Measurements from ENCODE around the gene KRT76. TPM values are rescaled to one million over a fixed set of nuclear protein-coding genes. Genes with fewer than 3 reads are reported as not detected.

The KRT76 gene
- total RNA-seq, 1 donor from 2014 or later, result not detected

DNA sequence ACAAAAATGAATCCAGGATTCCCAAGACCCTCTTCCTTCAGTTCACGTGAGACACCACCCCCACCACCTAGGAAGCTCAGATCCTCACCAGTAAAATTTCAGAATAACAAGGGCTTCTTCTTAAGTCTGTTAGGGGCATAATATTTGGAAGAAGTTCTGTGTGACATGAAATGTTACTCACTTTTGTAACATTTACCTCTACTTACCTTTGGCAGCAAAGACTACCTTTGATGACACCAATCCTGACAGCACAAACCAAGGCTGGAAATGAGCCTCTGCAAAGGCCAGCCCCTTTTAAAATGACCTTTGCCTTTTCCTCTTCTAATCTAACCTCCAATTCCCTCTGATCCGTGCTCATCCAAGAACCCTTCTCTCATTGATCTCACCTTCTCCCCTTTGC, 54.5 kb downstream of the KRT76 start:
- Mint-ChIP-seq H3K4me1 (no peaks in the 10 kb centered on the region), H3K27ac (no peak overlapping the region), H3K4me3 (no peak overlapping the region), H3K36me3 (ENCODE audit: low read depth) (no peaks in the 10 kb centered on the region), H3K9me3 (no peaks in the 10 kb centered on the region), H3K27me3 (peaks cover 7% of the 10 kb centered on the region)
- intact Hi-C loops (cut with micrococcal nuclease), result no loop called here
- no peak for DNase-seq

DNA sequence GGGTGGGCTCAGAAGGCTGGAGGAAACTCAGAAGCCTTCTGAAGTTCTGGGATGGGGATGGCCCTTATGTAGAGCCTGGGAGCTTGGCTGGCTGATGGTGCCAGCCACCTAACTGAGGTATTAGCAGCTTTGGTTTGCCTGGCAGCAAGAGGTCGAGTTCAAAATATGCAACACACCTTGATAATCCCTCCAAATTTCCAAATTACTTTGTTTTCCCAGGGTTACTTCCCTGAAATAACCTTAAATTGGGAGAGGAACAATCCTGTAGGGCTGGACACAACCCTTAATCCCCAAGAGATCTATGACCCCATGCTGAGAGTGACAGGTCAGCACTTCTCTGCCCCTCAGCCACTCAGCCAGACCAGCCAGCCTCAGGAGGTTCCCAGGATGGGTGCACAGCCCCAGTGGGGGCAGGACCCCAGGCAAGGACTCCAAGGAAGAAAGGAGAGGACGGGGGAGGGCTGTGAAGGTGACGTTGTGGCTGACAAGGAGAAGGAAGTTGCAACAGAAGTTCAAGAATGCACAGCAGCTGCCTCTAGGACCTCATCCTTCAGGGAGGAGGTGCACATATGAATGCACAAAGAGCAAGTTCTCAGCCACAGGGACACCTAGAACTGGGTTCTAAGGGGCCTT, 55.2 kb downstream of the KRT76 start:
- DNase-seq, result no peak
- Mint-ChIP-seq H3K9me3 (no peaks in the 10 kb centered on the region), H3K27me3 (peaks cover 8% of the 10 kb centered on the region), H3K27ac (no peak overlapping the region), H3K4me3 (no peak overlapping the region), H3K36me3 (ENCODE audit: low read depth) (no peaks in the 10 kb centered on the region), H3K4me1 (no peaks in the 10 kb centered on the region)
- intact Hi-C loops (cut with micrococcal nuclease), result no loop called here

DNA sequence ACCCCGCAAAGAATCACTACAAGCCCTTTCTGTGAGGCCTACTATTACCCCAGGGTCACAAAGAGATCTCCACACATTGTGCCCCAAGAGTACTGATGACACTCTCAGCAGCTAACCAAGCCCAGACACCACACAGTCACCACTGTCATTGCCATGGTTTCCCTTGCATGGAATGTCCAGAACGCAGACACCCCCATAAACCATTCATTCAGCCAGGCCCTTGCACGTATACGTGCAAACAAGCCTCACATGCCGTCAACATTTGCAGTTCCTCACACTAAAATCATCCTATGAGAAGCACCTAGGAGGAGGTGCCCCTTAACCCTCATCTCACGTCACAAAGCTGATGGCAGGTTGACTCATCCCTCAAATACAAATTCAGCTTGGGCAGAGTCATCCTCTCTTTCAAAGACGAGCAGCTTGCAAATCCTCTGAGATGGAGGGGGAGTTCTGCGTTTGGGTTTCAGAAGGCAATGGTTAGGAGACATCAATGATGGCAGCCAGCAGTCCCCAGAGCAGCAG, 56.7 kb downstream of the KRT76 start:
- no peak for DNase-seq
- H3K36me3 Mint-ChIP-seq (ENCODE audit: low read depth), result no peaks in the 10 kb centered on the region

More for the DNA sequence above, 56.7 kb downstream of the KRT76 start:
- Mint-ChIP-seq H3K27ac (no peak overlapping the region), H3K4me3 (no peak overlapping the region), H3K9me3 (no peaks in the 10 kb centered on the region), H3K4me1 (no peaks in the 10 kb centered on the region), H3K27me3 (peaks cover 22% of the 10 kb centered on the region)
- intact Hi-C loops (cut with micrococcal nuclease), result no loop called here

Other genes starting within 250 kb of the KRT76 start
- gene KRT71, start 224.2 kb downstream of the KRT76 start, total RNA-seq, result not detected in 2 replicates
- not detected in 2 replicates for gene KRT74, start 203.5 kb downstream of the KRT76 start, total RNA-seq
- 0.09 TPM in 1 of 2 replicates, not detected in the other for gene KRT72, start 175.9 kb downstream of the KRT76 start, total RNA-seq
- 0.09 TPM in 1 of 2 replicates, not detected in the other for gene KRT73, start 158.8 kb downstream of the KRT76 start, total RNA-seq
- gene KRT2, start 125.1 kb downstream of the KRT76 start, total RNA-seq, result not detected in 2 replicates
- not detected in 2 replicates for gene KRT1, start 96.9 kb downstream of the KRT76 start, total RNA-seq
- not detected in 2 replicates for gene KRT77, start 73.8 kb downstream of the KRT76 start, total RNA-seq
- 0.14 TPM in 2 replicates for gene KRT3, start 18.8 kb upstream of the KRT76 start, total RNA-seq
- gene KRT4, start 36.8 kb upstream of the KRT76 start, total RNA-seq, result not detected in 2 replicates
- gene KRT79, start 57.0 kb upstream of the KRT76 start, total RNA-seq, result 0.33 TPM in 1 of 2 replicates, not detected in the other
- gene KRT78, start 71.6 kb upstream of the KRT76 start, total RNA-seq, result not detected in 2 replicates
- gene KRT8, start 127.7 kb upstream of the KRT76 start, total RNA-seq, result 0.51 TPM in 1 of 2 replicates, not detected in the other
- gene KRT18, start 171.8 kb upstream of the KRT76 start, total RNA-seq, result 2.4 and 2.7 TPM in 2 replicates
- gene EIF4B, start 229.1 kb upstream of the KRT76 start, total RNA-seq, result 500 and 521 TPM in 2 replicates